Suprapubic skin (tissue), 4 donors: Measurements from ENCODE around the gene METTL22. TPM values are rescaled to one million over a fixed set of nuclear protein-coding genes. Genes with fewer than 3 reads are reported as not detected.

Experiments used
- DNase-seq, 2 donors: peaks; one replicate each; pipeline ENCODE4 v3.0.0-alpha.2; 2019; ENCODE audit warnings: low spot score in 2 of 2
- H3K27ac ChIP-seq: fragments of 200-600 bp; sonication (generic); one replicate; pipeline ENCODE4 v1.5.1; 2019
- H3K27me3 ChIP-seq: fragments of 200-600 bp; sonication (generic); one replicate; pipeline ENCODE4 v1.5.1; 2019
- H3K36me3 ChIP-seq: fragments of 200-600 bp; sonication (generic); one replicate; pipeline ENCODE4 v1.5.1; 2019
- H3K4me1 ChIP-seq: fragments of 200-600 bp; sonication (generic); one replicate; pipeline ENCODE4 v1.5.1; 2019
- H3K4me3 ChIP-seq: fragments of 200-600 bp; sonication (generic); one replicate; pipeline ENCODE4 v1.5.1; 2019; ENCODE audit warnings: mild to moderate bottlenecking
- H3K9me3 ChIP-seq: fragments of 200-600 bp; sonication (generic); one replicate; pipeline ENCODE4 v1.5.1; 2019
- CTCF ChIP-seq, 2 donors: fragments of 200-600 bp in 1 of 2; fragments of 450-650 bp in 1 of 2; sonication (generic) in 1 of 2; IDR thresholded peaks; one replicate each; pipeline ENCODE4 v1.5.1; 2016 to 2019; ENCODE audit warnings: antibody characterized with exemption in 2 of 2, mild to moderate bottlenecking in 1 of 2, moderate library complexity in 1 of 2
- EP300 ChIP-seq: sonication (generic); formaldehyde crosslinking; IDR thresholded peaks from one replicate; pipeline ENCODE4 v1.6.1; 2017; ENCODE audit warnings: antibody characterized with exemption
- POLR2A ChIP-seq, 2 donors: fragments of 450-650 bp; IDR thresholded peaks; one replicate each; pipeline ENCODE4 v1.6.1; 2017; ENCODE audit warnings: antibody characterized with exemption in 2 of 2, mild to moderate bottlenecking in 2 of 2, moderate library complexity in 2 of 2
- POLR2AphosphoS5 ChIP-seq, 3 donors: sonication (generic); formaldehyde crosslinking; IDR thresholded peaks; one replicate each; pipeline ENCODE4 v1.6.1; 2017; ENCODE audit warnings: antibody characterized with exemption in 3 of 3
- WGBS: methylation state at CpG from one replicate; pipeline ENCODE4 v1.1.5; 2018; 5-methylcytosine and 5-hydroxymethylcytosine counted together
- total RNA-seq, 4 donors: library from RNA; depleted of rRNA; stranded (reverse); fragments of >200 nt; gene quantifications; one replicate each; pipeline ENCODE4 v1.1.0, GENCODE V29; 2016

Gene METTL22
- total RNA-seq, 4 donors from 2014 or later = 15.5 to 114 (median 28.3) TPM

- peaks cover 17% of the 10 kb centered on the region for H3K4me1 ChIP-seq
- no peaks in the 10 kb centered on the region for H3K27me3 ChIP-seq
- TF ChIP-seq EP300 (no peak), POLR2A (IDR thresholded peaks at IDR 0.05) (no peak), POLR2AphosphoS5 (IDR thresholded peaks at IDR 0.05) (no peak), CTCF (IDR thresholded peaks at IDR 0.05) (no peak)
- H3K9me3 ChIP-seq = no peaks in the 10 kb centered on the region
- H3K4me3 ChIP-seq = no peak overlapping the region
- WGBS = 59% methylated on average over 5 of the region's 5 CpGs
- H3K27ac ChIP-seq = no peak overlapping the region
- no peaks in the 10 kb centered on the region for H3K36me3 ChIP-seq
- DNase-seq = no peak
Measured at GRCh38 chr16:8677481-8677880, 56.0 kb downstream of the METTL22 start.

GRCh38 chr16:8678068-8678927, 56.8 kb downstream of the METTL22 start:
- Histone ChIP-seq H3K9me3 (no peaks in the 10 kb centered on the region), H3K27ac (no peak overlapping the region), H3K4me3 (no peak overlapping the region), H3K27me3 (no peaks in the 10 kb centered on the region), H3K4me1 (peaks cover 17% of the 10 kb centered on the region), H3K36me3 (no peaks in the 10 kb centered on the region)
- no peak for DNase-seq
- 89% methylated on average over 7 of the region's 7 CpGs for WGBS
- TF ChIP-seq POLR2A (IDR thresholded peaks at IDR 0.05) = no peak
- no peak for TF ChIP-seq CTCF (IDR thresholded peaks at IDR 0.05)
- TF ChIP-seq POLR2AphosphoS5 (IDR thresholded peaks at IDR 0.05) = no peak
- TF ChIP-seq EP300 = no peak

GRCh38 chr16:8679151-8679550, 57.7 kb downstream of the METTL22 start:
- Histone ChIP-seq H3K4me1 (peaks cover 13% of the 10 kb centered on the region), H3K9me3 (no peaks in the 10 kb centered on the region), H3K27ac (no peak overlapping the region), H3K4me3 (no peak overlapping the region), H3K36me3 (no peaks in the 10 kb centered on the region), H3K27me3 (no peaks in the 10 kb centered on the region)
- WGBS = 84% methylated on average over 2 of the region's 2 CpGs
- DNase-seq = no peak
- no peak for TF ChIP-seq POLR2A (IDR thresholded peaks at IDR 0.05)
- no peak for TF ChIP-seq POLR2AphosphoS5 (IDR thresholded peaks at IDR 0.05)
- TF ChIP-seq EP300 = no peak
- TF ChIP-seq CTCF (IDR thresholded peaks at IDR 0.05) = no peak

- no peak overlapping the region for H3K4me3 ChIP-seq
- TF ChIP-seq POLR2A (IDR thresholded peaks at IDR 0.05) (no peak), EP300 (no peak), CTCF (IDR thresholded peaks at IDR 0.05) (no peak), POLR2AphosphoS5 (IDR thresholded peaks at IDR 0.05) (no peak)
- H3K9me3 ChIP-seq = no peaks in the 10 kb centered on the region
- H3K27ac ChIP-seq = no peak overlapping the region
- H3K27me3 ChIP-seq = no peaks in the 10 kb centered on the region
- H3K4me1 ChIP-seq = peaks cover 13% of the 10 kb centered on the region
- no peak for DNase-seq
- WGBS = 78% methylated on average over 9 of the region's 9 CpGs
- no peaks in the 10 kb centered on the region for H3K36me3 ChIP-seq
Measured at GRCh38 chr16:8682551-8683259, 61.2 kb downstream of the METTL22 start.

- no peak overlapping the region for H3K27ac ChIP-seq
- H3K4me3 ChIP-seq = no peak overlapping the region
- no peak for DNase-seq
- no peaks in the 10 kb centered on the region for H3K9me3 ChIP-seq
- 67% methylated on average over 4 of the region's 4 CpGs for WGBS
- peaks cover 12% of the 10 kb centered on the region for H3K4me1 ChIP-seq
- TF ChIP-seq POLR2AphosphoS5 (IDR thresholded peaks at IDR 0.05) (no peak), POLR2A (IDR thresholded peaks at IDR 0.05) (no peak), EP300 (no peak), CTCF (IDR thresholded peaks at IDR 0.05) (no peak)
- no peaks in the 10 kb centered on the region for H3K27me3 ChIP-seq
- no peaks in the 10 kb centered on the region for H3K36me3 ChIP-seq
Measured at GRCh38 chr16:8683640-8684039, 62.1 kb downstream of the METTL22 start.
